ENCODE results near the gene TGFB3.

The TGFB3 gene

DNA sequence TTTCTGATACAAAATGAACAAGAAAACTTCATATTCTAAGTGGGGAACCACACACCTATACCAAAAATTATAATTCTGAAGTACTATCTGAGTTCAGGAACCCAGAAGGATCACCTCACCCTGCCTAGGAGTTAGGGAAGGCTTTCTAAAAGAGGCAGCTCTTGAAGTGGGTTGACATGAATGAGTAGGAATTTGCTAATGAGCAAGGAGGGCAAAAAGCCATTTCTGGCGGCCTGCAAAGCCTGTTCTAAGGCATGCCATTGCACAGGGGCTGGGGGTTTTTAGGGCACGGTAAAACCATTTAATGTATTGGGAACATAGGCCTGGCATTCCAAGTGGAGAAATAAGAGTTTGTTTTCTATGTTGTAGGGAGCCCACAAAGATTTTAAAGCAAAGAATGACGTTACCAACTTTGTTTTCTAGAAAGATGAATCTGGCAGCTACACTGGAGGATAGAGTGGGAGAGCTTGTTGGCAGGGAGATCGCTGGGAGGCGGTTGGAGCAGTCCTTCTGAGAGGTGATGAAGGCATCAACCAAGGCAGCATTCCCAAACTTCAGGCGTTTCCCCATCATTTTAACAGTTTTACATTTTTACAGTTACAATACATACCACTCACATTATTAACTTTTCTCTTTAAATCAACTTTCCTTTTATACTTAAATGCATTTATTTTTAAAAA, 17.9 kb upstream of the TGFB3 start:
- CTCF ChIA-PET = no interaction called here
- Mint-ChIP-seq H3K27me3 (no peaks in the 10 kb centered on the region), H3K36me3 (no peaks in the 10 kb centered on the region), H3K4me1 (no peaks in the 10 kb centered on the region), H3K9me3 (peaks cover 4% of the 10 kb centered on the region), H3K4me3 (no peak overlapping the region), H3K27ac (no peak overlapping the region)
- no peak for DNase-seq

DNA sequence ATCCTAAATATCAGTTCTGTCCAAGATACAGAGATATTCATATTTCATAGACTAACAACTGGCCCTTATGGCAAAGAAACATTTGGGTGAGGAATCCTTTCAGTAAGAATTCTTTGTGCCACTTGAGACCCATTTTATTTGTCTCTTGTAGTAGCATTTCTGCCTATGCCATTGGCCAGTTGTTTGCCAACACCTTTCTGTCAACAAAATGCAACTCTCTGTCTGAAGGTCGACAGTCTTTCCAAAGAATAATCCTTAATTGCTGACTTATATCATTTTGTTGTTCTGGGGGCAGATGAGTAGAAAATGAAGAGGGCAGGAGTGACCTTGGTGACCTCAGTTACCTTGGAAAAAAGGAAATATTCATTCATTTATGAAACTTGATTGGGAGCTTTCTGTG, 14.7 kb upstream of the TGFB3 start:
- no peaks in the 10 kb centered on the region for H3K9me3 Mint-ChIP-seq
- DNase-seq = no peak
- no peak overlapping the region for H3K4me3 Mint-ChIP-seq
- no peaks in the 10 kb centered on the region for H3K36me3 Mint-ChIP-seq
- CTCF ChIA-PET = no interaction called here
- no peaks in the 10 kb centered on the region for H3K27me3 Mint-ChIP-seq
- H3K4me1 Mint-ChIP-seq = no peaks in the 10 kb centered on the region
- H3K27ac Mint-ChIP-seq = no peak overlapping the region

DNA sequence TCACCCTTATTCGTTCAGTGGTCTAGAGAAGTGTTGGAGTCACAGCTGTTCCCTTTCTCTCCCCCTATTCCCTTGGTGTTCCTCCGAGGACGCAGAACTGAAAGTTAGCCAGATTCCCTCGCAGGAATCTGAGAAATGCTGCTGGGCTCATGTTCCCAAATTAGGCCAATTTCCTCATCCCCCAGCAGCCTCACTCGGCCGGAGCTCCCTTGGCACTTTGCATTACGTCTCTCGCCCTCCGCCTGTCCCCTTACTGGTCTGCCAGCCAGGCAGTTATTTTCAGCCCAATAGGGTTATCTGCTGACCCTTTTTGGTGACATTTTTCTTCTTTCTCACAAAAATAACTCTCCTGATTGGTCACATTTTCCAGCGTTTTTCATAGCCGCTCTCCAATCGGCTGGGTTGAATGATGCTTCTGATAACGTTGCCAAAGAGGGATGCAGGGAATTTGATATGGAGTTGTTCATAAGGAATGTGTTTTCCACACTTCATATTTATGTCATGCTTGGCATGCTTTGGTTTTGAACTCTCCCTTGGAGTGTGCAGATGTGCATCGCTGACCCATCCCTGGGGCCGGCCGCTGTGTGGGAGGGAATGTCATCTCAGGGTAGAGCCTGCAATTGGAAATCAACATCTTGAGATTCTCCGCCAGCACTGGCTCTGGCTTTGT, 13.7 kb upstream of the TGFB3 start:
- Mint-ChIP-seq H3K9me3 (no peaks in the 10 kb centered on the region), H3K27me3 (no peaks in the 10 kb centered on the region), H3K4me3 (no peak overlapping the region), H3K27ac (no peak overlapping the region), H3K4me1 (no peaks in the 10 kb centered on the region), H3K36me3 (no peaks in the 10 kb centered on the region)
- CTCF ChIA-PET = interaction anchor here (1.5 to 1.6 kb wide), 2 partner anchors 13 to 392 kb away, joined by 3 to 4 read pairs; no protein-coding TSS in a partner anchor
- DNase-seq = no peak

DNA sequence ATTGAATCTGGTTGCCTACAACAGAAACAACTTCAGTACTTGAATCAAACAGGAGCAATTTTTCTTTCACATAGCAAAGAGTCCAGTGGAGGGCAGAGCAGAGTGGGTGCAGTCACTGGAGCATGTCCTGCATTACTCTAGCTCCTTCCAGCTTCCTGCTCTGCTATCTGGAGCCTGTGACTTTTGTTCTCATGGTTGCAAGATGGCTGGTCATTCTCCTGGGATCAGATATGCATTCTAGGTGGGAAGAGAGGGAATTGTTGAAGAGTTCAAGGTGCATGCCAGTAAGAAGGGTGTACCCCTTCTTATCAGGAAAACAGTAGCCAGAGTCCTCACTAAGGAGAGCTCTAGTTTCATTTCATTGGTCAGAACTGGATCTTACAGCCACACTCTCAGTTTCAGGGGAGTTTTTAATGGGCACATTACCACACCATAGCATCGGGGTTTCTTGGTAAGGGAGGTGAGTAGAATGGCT, 11.8 kb upstream of the TGFB3 start:
- Mint-ChIP-seq H3K36me3 (no peaks in the 10 kb centered on the region), H3K27ac (no peak overlapping the region), H3K4me1 (no peaks in the 10 kb centered on the region), H3K9me3 (no peaks in the 10 kb centered on the region), H3K4me3 (no peak overlapping the region), H3K27me3 (no peaks in the 10 kb centered on the region)
- CTCF ChIA-PET = interaction anchor here (0.8 to 1.6 kb wide), 2 partner anchors 282 to 394 kb away, joined by 3 to 4 read pairs; no protein-coding TSS in a partner anchor
- no peak for DNase-seq

DNA sequence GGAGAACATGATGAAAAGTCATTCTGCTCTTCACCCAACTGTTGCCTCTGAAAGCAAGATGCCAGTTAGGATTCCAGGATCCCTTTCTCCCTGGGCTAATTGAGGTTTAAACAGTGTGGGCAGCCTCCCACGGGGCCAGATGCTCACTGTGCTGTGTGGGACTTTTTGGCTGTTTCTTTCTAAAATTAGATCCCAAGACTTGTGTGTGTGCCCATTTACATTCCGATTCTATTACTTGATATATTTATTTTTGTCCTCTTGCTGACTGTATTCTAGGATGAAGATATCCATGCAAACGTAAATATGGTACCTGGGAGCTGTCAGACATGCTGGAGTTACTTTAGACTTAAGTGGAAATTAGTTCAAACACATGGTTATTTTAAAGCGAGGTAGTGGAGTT, 10.0 kb upstream of the TGFB3 start:
- CTCF ChIA-PET = no interaction called here
- Mint-ChIP-seq H3K4me3 (no peak overlapping the region), H3K27ac (no peak overlapping the region), H3K9me3 (no peaks in the 10 kb centered on the region), H3K36me3 (no peaks in the 10 kb centered on the region), H3K4me1 (no peaks in the 10 kb centered on the region), H3K27me3 (no peaks in the 10 kb centered on the region)
- DNase-seq = no peak

DNA sequence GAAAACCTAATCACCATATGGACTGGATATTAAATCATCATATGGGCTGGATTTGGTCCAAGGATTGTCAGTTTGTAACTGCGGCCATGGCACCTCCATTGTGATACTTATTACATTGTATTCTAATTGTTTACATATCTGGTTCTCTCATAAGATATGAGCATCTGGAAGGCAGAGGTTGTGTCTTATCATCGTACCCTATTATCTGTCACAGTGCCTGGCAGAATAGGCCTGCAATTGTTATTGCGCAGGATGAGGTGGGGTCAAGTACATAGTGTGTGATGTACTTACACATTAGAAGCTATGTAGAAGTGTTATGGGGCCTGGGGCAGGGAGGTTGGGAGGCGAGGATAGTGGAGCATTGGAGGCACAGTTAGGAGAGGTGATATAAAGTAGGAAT, 8.5 kb upstream of the TGFB3 start:
- Mint-ChIP-seq H3K4me1 (peaks cover 11% of the 10 kb centered on the region), H3K27ac (no peak overlapping the region), H3K9me3 (no peaks in the 10 kb centered on the region), H3K4me3 (no peak overlapping the region), H3K36me3 (no peaks in the 10 kb centered on the region), H3K27me3 (no peaks in the 10 kb centered on the region)
- CTCF ChIA-PET = interaction anchor here (1.1 kb wide), 1 partner anchor 337 kb away, joined by 3 read pairs; no protein-coding TSS in a partner anchor
- no peak for DNase-seq

DNA sequence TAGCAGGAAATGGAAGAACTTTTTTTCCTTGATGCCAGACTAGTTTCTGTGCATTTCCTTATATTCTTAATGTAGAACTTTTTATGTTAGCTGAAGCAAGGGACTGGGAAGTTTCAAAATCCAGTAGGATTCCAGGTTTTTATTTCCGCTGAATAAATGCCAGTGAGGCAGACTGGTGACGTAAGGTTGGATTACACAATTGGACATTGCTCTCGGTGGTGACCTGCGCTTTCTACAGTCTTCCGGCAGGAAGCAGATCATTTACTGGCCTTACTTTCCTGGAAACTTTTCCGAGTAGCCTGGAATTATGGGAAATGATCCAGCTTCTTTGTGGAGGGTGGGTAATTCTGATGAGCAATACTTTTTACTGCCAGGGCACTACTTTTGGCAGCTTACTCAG, 7.3 kb upstream of the TGFB3 start:
- no peak for DNase-seq
- Mint-ChIP-seq H3K27me3 (peaks cover under 1% of the 10 kb centered on the region), H3K4me3 (no peak overlapping the region), H3K36me3 (no peaks in the 10 kb centered on the region), H3K9me3 (no peaks in the 10 kb centered on the region), H3K4me1 (peaks cover 13% of the 10 kb centered on the region), H3K27ac (no peak overlapping the region)
- CTCF ChIA-PET = no interaction called here

DNA sequence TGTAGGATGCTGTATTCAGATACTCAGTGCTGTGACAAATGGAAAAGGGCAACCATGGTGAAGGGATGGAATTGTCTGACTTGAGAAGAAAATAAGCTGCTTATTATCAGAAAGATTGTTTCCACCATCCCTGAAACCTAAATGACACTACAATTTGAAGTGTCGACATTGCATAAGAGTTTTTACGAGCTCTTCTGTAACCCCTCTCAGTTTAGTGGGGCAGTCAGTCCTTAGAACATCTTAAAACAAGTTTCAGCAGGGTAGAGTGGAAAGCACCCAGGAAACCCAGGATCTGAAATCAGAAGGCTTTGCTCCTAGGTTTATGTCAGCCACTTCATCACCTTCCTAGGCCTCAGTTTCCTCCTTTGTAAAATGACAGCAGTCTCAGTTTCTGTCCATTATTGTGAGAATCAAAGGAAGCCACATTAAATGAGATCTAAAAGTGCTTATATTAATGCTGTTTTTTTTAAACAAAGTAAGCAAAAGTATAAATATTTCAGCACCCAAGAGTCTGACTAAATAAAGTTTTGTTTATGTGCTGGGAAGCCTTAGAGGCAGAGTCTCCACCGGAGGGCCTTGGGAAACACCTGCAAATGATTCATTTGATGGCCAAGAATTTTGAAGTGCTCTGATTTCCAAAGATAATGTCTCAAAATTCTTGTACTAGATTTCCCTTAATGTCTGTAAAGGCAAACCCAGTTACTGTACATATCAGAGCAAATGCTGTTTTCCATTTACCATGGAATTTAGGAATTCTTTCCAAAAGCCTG, 5.6 kb upstream of the TGFB3 start:
- Mint-ChIP-seq H3K27me3 (peaks cover 17% of the 10 kb centered on the region), H3K36me3 (no peaks in the 10 kb centered on the region), H3K27ac (no peak overlapping the region), H3K4me3 (no peak overlapping the region), H3K4me1 (peaks cover 15% of the 10 kb centered on the region), H3K9me3 (no peaks in the 10 kb centered on the region)
- no peak for DNase-seq
- CTCF ChIA-PET = interaction anchor here (1.4 kb wide), 1 partner anchor 8 kb away, joined by 6 read pairs; no protein-coding TSS in a partner anchor

DNA sequence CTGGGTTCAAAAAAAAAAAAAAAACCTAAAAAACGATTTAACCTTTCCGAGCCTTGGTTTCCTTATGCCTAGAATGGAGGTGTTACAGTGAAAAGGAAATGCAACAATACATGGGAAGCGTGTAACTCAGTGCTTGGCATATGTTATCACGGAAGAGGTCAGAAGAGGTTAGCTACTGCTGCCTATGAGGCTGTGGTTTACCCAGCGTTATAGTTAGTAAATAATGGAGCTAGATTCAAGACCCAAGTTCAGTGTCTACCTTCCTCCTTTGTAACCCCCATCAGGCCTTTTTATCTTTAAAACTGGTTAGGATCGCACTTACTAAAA, 4.6 kb upstream of the TGFB3 start:
- CTCF ChIA-PET = no interaction called here
- DNase-seq = no peak
- H3K4me3 Mint-ChIP-seq = peak overlapping the region; percentile 84
- peaks cover 21% of the 10 kb centered on the region for H3K4me1 Mint-ChIP-seq
- peak overlapping the region; percentile 29 for H3K27ac Mint-ChIP-seq
- H3K36me3 Mint-ChIP-seq = no peaks in the 10 kb centered on the region
- no peaks in the 10 kb centered on the region for H3K9me3 Mint-ChIP-seq
- peaks cover 20% of the 10 kb centered on the region for H3K27me3 Mint-ChIP-seq

DNA sequence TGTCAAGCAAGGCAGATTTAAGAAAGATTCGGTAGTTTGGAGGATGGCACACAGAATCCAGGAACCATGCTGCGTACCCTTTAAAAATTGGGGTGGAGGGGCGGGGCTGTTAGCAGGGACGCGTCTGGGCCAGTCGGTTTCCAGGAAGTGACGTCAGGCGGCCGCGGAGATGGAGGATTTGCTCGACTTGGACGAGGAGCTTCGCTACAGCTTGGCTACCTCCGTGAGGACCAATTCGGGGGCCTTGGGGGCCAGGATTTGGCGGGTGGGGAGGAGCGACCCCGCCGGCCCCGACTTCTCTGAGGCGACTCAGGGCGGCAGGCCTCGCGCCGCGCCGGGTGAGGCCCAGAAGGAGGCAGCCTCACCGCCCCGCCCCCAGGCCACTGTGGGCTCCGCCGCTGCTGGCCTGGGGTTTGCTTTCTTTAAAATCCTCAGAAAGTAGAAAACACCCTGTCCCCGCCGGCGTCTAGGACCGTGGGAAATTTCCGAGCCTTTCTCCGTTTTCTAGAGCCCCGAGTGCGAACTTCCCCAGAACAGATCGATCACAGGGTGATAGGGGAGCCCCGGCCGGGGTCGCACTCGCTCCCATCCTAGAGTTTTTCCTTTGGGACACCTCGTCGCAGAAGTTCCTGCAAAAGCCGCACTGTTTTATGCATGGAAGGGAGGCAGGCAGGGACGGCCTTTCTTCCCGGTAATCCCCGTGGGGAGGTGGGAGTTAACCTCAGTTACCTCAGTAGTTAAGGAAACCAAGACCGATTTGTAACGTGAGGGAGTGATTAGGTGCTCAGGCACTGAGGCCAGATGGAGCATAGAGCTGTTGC, 4.0 kb upstream of the TGFB3 start, which contains the start of gene IFT43:
TSS of gene IFT43 (plus strand) at position 146 of the 821 bp plus-strand sequence. CDS start at position 170, 24 bp downstream.
- peak within 1 kb of the TSS; percentile 84 for H3K4me3 Mint-ChIP-seq
- DNase-seq = peak; percentile 97
- CTCF ChIA-PET = interaction anchor here (1.0 to 1.6 kb wide), 3 partner anchors 12 to 277 kb away, joined by 3 to 8 read pairs (median 6); no protein-coding TSS in a partner anchor
- no peaks in the 10 kb centered on the region for H3K9me3 Mint-ChIP-seq
- H3K27me3 Mint-ChIP-seq = peaks cover 20% of the 10 kb centered on the region
- H3K27ac Mint-ChIP-seq = peak within 1 kb of the TSS; percentile 73
- no peaks in the 10 kb centered on the region for H3K36me3 Mint-ChIP-seq
- H3K4me1 Mint-ChIP-seq = peaks cover 27% of the 10 kb centered on the region

DNA sequence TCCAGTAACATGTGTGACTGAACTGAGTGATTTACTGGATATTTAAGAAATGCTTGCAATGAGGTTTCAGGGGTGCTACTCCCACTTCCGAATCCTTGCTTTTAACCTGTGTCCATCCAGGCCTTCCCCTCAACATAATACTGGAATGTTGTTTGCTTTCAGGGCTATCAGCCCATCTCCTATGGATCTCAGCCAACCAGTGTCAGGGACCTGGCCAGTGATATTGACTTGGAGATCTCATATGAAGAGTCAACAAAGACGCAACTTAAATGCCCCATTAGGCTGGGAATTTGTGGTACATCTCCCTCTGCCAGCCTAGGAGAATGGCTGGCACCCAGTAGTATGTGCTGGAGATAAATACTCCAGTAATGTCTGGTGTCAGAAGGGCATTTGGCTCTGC, 2.9 kb upstream of the TGFB3 start:
- CTCF ChIA-PET = interaction anchor here (0.6 to 1.6 kb wide), 6 partner anchors 11 to 276 kb away, joined by 3 to 8 read pairs (median 4); no protein-coding TSS in a partner anchor
- Mint-ChIP-seq H3K27ac (no peak overlapping the region), H3K36me3 (no peaks in the 10 kb centered on the region), H3K4me3 (no peak overlapping the region), H3K4me1 (peaks cover 32% of the 10 kb centered on the region), H3K9me3 (no peaks in the 10 kb centered on the region), H3K27me3 (peaks cover 20% of the 10 kb centered on the region)
- DNase-seq = no peak

DNA sequence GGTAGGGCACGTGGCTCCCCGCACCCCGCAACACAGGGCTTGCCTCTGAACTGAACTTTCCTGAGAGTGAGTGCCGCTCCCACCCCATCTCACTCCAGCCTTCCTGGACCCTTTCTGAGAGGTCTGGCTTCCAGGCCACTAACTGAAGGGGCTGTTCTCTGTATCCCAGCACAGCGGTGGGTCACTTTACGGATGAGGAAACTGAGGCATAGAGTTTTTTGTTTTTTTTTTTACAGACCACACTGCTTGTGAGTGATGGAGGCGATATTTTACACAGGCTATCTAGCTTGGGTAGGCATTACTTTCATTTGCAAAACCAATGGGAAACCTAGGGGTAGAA, 1.2 kb upstream of the TGFB3 start:
- H3K27ac Mint-ChIP-seq = no peak overlapping the region

DNA sequence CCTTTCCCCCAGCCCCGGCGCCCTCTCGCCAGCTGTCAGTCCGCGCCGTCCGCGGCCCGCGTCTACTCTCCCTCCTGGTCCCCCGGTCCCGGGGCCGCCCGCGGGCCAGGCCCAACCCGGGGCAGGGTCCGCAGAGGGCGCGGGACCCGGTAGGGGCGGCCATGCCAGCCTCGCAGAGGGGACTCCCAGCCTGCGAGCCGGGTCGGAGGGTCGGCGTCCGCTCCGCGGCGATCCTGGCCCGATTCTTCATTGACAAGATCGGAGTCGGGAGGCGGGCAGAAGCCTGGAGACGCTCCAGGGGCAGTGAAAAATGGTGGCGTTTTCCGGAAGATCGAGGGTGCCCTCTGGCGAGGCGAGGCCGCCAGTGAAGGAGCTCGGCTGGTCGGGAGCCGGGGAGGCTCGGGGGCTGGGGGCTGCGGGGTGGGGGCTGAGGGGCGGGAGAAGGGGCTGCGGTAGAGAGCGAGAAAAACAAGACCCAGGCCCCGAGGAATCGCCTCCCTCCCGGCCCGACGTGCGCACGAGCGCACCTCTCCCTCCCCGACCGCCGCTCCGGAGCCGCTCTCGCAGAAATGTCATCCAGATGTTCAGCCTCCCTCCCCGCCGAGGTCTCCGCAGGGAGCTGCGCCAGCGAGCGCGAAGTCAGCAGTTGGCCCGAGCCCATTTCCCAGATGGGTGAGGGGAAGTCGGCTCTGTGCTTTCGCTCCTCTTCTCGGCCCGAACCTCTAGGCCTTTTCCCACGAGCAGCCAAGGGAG, 647 bp upstream of the TGFB3 start:
- Mint-ChIP-seq H3K27me3 (peaks cover 20% of the 10 kb centered on the region), H3K4me1 (peaks cover 47% of the 10 kb centered on the region), H3K4me3 (peak overlapping the region; percentile 70), H3K36me3 (no peaks in the 10 kb centered on the region), H3K9me3 (no peaks in the 10 kb centered on the region), H3K27ac (peak overlapping the region; percentile 74)
- peak; percentile 84 for DNase-seq
- CTCF ChIA-PET = interaction anchor here (0.6 to 8.5 kb wide), 16 partner anchors 13 to 741 kb away, joined by 3 to 131 read pairs (median 4); partner anchors contain the start of gene FLVCR2

More for the DNA sequence above, 1.2 kb upstream of the TGFB3 start:
- Mint-ChIP-seq H3K4me1 (peaks cover 47% of the 10 kb centered on the region), H3K9me3 (no peaks in the 10 kb centered on the region), H3K4me3 (peak overlapping the region; percentile 70), H3K36me3 (no peaks in the 10 kb centered on the region), H3K27me3 (peaks cover 20% of the 10 kb centered on the region)
- DNase-seq = no peak
- CTCF ChIA-PET = interaction anchor here (0.6 to 8.5 kb wide), 15 partner anchors 12 to 742 kb away, joined by 3 to 131 read pairs (median 4); partner anchors contain the start of gene FLVCR2

Measured in activated naive CD4-positive, alpha-beta T cell treated with anti-CD3 and anti-CD28 coated beads, Interleukin-2, amount 10 ng/mL, durations not matched to agents 7 days and 5 days (primary cell).